H1 (cell line): ENCODE measurements around the gene PLA2G4A. TPM values are rescaled to one million over a fixed set of nuclear protein-coding genes. Genes with fewer than 3 reads are reported as not detected.

Experiments
- CTCF ChIA-PET: fragments of 300-600 bp; sonication (Branson Sonifier 250); formaldehyde crosslinking; loops from one replicate; lab custom pipeline; 2021; ENCODE audit not compliant: partially characterized antibody; lab: Charles Lee
- POLR2A ChIA-PET: fragments of 300-600 bp; sonication (Branson Sonifier 250); formaldehyde crosslinking; loops from one replicate; lab custom pipeline; 2021; ENCODE audit warnings: inconsistent platforms; ENCODE audit not compliant: partially characterized antibody; lab: Charles Lee
- DNase-seq, 2 experiments: peaks; one replicate each; pipeline versions ENCODE4 v3.0.0 to v3.0.0-alpha.2; 2010 to 2022; ENCODE audit warnings: low spot score in 2 of 2, low read depth in 1 of 2, mixed read lengths in 1 of 2
- FAIRE-seq: peaks from 2 replicates; lab custom pipeline; 2011; peaks lifted over from hg19 to GRCh38; lab: Jason Lieb, UNC
- H2AFZ ChIP-seq: 2 replicates; pipeline ENCODE4 v1.8.1; 2012; ENCODE audit warnings: low read length, inconsistent platforms
- H2AK5ac ChIP-seq: 2 replicates; pipeline ENCODE4 v1.6.1; 2013; ENCODE audit warnings: low read depth, low read length
- H2BK120ac ChIP-seq: replicated peaks from 2 replicates; pipeline ENCODE3; 2013; ENCODE audit warnings: low read depth, low read length, inconsistent platforms
- H2BK12ac ChIP-seq: 2 replicates; pipeline ENCODE4 v1.6.1; 2013; ENCODE audit warnings: low read depth, low read length
- H2BK15ac ChIP-seq: 2 replicates; pipeline ENCODE4 v1.6.1; 2013; ENCODE audit warnings: low read length
- H2BK20ac ChIP-seq: 2 replicates; pipeline ENCODE4 v1.6.1; 2013; ENCODE audit warnings: low read length
- H2BK5ac ChIP-seq: 2 replicates; pipeline ENCODE4 v1.6.1; 2013; ENCODE audit warnings: low read depth, low read length
- H3K14ac ChIP-seq: 2 replicates; pipeline ENCODE4 v1.6.1; 2013; ENCODE audit warnings: inconsistent platforms; ENCODE audit not compliant: insufficient read length
- H3K18ac ChIP-seq: 2 replicates; pipeline ENCODE4 v1.6.1; 2013; ENCODE audit warnings: low read length; ENCODE audit errors: extremely low read depth
- H3K23ac ChIP-seq: 2 replicates; pipeline ENCODE4 v1.6.1; 2013; ENCODE audit warnings: inconsistent platforms; ENCODE audit not compliant: insufficient read length
- H3K23me2 ChIP-seq: 2 replicates; pipeline ENCODE4 v1.6.1; 2013; ENCODE audit warnings: low read depth, low read length
- H3K27ac ChIP-seq: 2 replicates; pipeline ENCODE4 v1.6.1; 2011; ENCODE audit warnings: low read depth, low read length, inconsistent platforms
- H3K27me3 ChIP-seq, 4 experiments: replicated peaks in 1 of 4; 1 replicate in 1 of 4; 2 replicates in 3 of 4; pipeline versions ENCODE4 v1.6.1 to v1.8.1; 2011 to 2013; ENCODE audit warnings: low read length in 3 of 4, mild to moderate bottlenecking in 3 of 4, inconsistent platforms in 2 of 4, mixed read lengths in 2 of 4, moderate library complexity in 1 of 4; ENCODE audit not compliant: control insufficient read depth in 3 of 4, insufficient read depth in 3 of 4; ENCODE audit errors: extremely low read depth in 1 of 4
- H3K36me3 ChIP-seq, 4 experiments: 2 replicates each; pipeline versions ENCODE4 v1.6.1 to v1.8.1; 2011 to 2013; ENCODE audit warnings: mild to moderate bottlenecking in 4 of 4, low read length in 3 of 4, moderate library complexity in 2 of 4, control low read depth in 1 of 4, inconsistent platforms in 1 of 4; ENCODE audit not compliant: insufficient read depth in 4 of 4, control insufficient read depth in 2 of 4
- H3K4ac ChIP-seq: replicated peaks from 2 replicates; pipeline ENCODE3; 2013; ENCODE audit warnings: low read length, low read depth, mixed read lengths, inconsistent platforms; ENCODE audit not compliant: insufficient read length
- H3K4me1 ChIP-seq, 4 experiments: replicated peaks in 1 of 4; 1 replicate in 1 of 4; 2 replicates in 3 of 4; pipeline versions ENCODE4 v1.6.1 to v1.8.1; 2011 to 2013; ENCODE audit warnings: low read length in 3 of 4, inconsistent platforms in 2 of 4, mixed read lengths in 1 of 4; ENCODE audit not compliant: insufficient read depth in 4 of 4, control insufficient read depth in 3 of 4
- H3K4me2 ChIP-seq, 2 experiments: 2 replicates each; pipeline versions ENCODE4 v1.6.1 to v1.8.1; 2011 to 2013; ENCODE audit warnings: low read depth in 2 of 2, low read length in 2 of 2, control low read depth in 1 of 2, inconsistent platforms in 1 of 2, mild to moderate bottlenecking in 1 of 2; ENCODE audit not compliant: insufficient read depth in 1 of 2
- H3K4me3 ChIP-seq, 4 experiments: fragments of 200-600, 300-600 bp in 1 of 4; sonication (generic), shearing (Covaris generic), sonication (Bioruptor Twin) in 1 of 4; 2 replicates each; pipeline versions ENCODE4 v1.5.1 to v1.8.1; 2011 to 2016; ENCODE audit warnings: low read length in 4 of 4, low read depth in 3 of 4, control low read depth in 2 of 4, inconsistent platforms in 2 of 4, mild to moderate bottlenecking in 2 of 4, mixed read lengths in 1 of 4, moderate library complexity in 1 of 4; ENCODE audit not compliant: insufficient read depth in 2 of 4; ENCODE audit errors: extremely low read depth in 1 of 4
- H3K56ac ChIP-seq: replicated peaks from 2 replicates; pipeline ENCODE3; 2013; ENCODE audit warnings: low read depth, mild to moderate bottlenecking, mixed read lengths, low read length, inconsistent platforms; ENCODE audit not compliant: insufficient read length
- H3K79me1 ChIP-seq: 2 replicates; pipeline ENCODE4 v1.6.1; 2013; ENCODE audit warnings: low read depth, low read length, control low read depth
- H3K79me2 ChIP-seq, 2 experiments: 2 replicates each; pipeline versions ENCODE4 v1.6.1 to v1.8.1; 2012 to 2013; ENCODE audit warnings: low read length in 2 of 2, mild to moderate bottlenecking in 2 of 2, inconsistent platforms in 1 of 2; ENCODE audit not compliant: insufficient read depth in 2 of 2, control insufficient read depth in 1 of 2
- H3K9ac ChIP-seq, 4 experiments: replicated peaks in 1 of 4; 1 replicate in 1 of 4; 2 replicates in 3 of 4; pipeline versions ENCODE4 v1.6.1 to v1.8.1; 2011 to 2013; ENCODE audit warnings: low read depth in 3 of 4, low read length in 3 of 4, control low read depth in 2 of 4, mild to moderate bottlenecking in 2 of 4, moderate library complexity in 2 of 4, inconsistent platforms in 1 of 4; ENCODE audit errors: extremely low read depth in 1 of 4
- H3K9me3 ChIP-seq, 2 experiments: 2 replicates each; pipeline versions ENCODE4 v1.6.1 to v1.8.1; 2012 to 2013; ENCODE audit warnings: mild to moderate bottlenecking in 2 of 2, moderate library complexity in 2 of 2, control low read depth in 1 of 2, inconsistent platforms in 1 of 2, low read depth in 1 of 2, low read length in 1 of 2, mixed read lengths in 1 of 2; ENCODE audit not compliant: insufficient read depth in 2 of 2
- H4K20me1 ChIP-seq, 2 experiments: replicated peaks in 1 of 2; 2 replicates each; pipeline versions ENCODE3 to v1.8.1; 2011 to 2013; ENCODE audit warnings: inconsistent platforms in 2 of 2, low read length in 2 of 2, mild to moderate bottlenecking in 1 of 2; ENCODE audit not compliant: insufficient read depth in 2 of 2, control insufficient read depth in 1 of 2
- H4K5ac ChIP-seq: 2 replicates; pipeline ENCODE4 v1.6.1; 2013; ENCODE audit warnings: low read length, low read depth, mixed read lengths, inconsistent platforms; ENCODE audit not compliant: insufficient read length
- H4K8ac ChIP-seq: 2 replicates; pipeline ENCODE4 v1.8.0; 2013; ENCODE audit warnings: mild to moderate bottlenecking, moderate library complexity, low read length, inconsistent platforms; ENCODE audit not compliant: insufficient read depth; ENCODE audit errors: extremely low read depth
- H4K91ac ChIP-seq: replicated peaks from 2 replicates; pipeline ENCODE3; 2013; ENCODE audit warnings: low read length, mixed read lengths, inconsistent platforms; ENCODE audit not compliant: insufficient read length
- CBX8 ChIP-seq: fragments of 300-800, 300-1000 bp; sonication (generic); IDR thresholded peaks from 2 replicates; pipeline ENCODE4 v1.7.1; 2016; ENCODE audit warnings: low read depth, low read length, borderline replicate concordance
- CHD2 ChIP-seq: IDR thresholded peaks from 2 replicates; pipeline ENCODE4 v1.6.1; 2012; ENCODE audit warnings: low read length, improper control_type of control experiment
- EGR1 ChIP-seq: IDR thresholded peaks from 2 replicates; pipeline ENCODE4 v1.6.1; 2011; ENCODE audit warnings: low read depth, low read length, borderline replicate concordance
- HDAC2 ChIP-seq, 2 experiments: fragments of 300-600 bp in 1 of 2; sonication (generic) in 1 of 2; IDR thresholded peaks; 2 replicates each; pipeline ENCODE4 v1.6.1; 2011 to 2012; ENCODE audit warnings: low read depth in 2 of 2, low read length in 2 of 2, mild to moderate bottlenecking in 2 of 2, moderate library complexity in 2 of 2, borderline replicate concordance in 1 of 2, inconsistent platforms in 1 of 2
- NANOG ChIP-seq: IDR thresholded peaks from 2 replicates; pipeline ENCODE4 v1.6.1; 2011; ENCODE audit warnings: low read length, low read depth, mild to moderate bottlenecking, inconsistent platforms; ENCODE audit not compliant: insufficient read depth, poor library complexity, severe bottlenecking
- SIRT6 ChIP-seq: IDR thresholded peaks from one replicate; pipeline ENCODE4 v1.7.1; 2012; ENCODE audit warnings: low read length, inconsistent platforms
- TAF1 ChIP-seq: IDR thresholded peaks from 2 replicates; pipeline ENCODE4 v1.6.1; 2011; ENCODE audit warnings: mild to moderate bottlenecking, low read depth, low read length
- TBP ChIP-seq: IDR thresholded peaks from 2 replicates; pipeline ENCODE4 v1.6.1; 2011; ENCODE audit warnings: low read depth, low read length, improper control_type of control experiment
- TEAD4 ChIP-seq: IDR thresholded peaks from 2 replicates; pipeline ENCODE4 v1.6.1; 2012; ENCODE audit warnings: low read depth, low read length, inconsistent platforms, mixed read lengths
- YY1 ChIP-seq: IDR thresholded peaks from 2 replicates; pipeline ENCODE4 v1.6.1; 2011; ENCODE audit warnings: low read depth, mild to moderate bottlenecking, low read length
- ZNF274 ChIP-seq: IDR thresholded peaks from 2 replicates; pipeline ENCODE4 v1.7.0; 2012; ENCODE audit warnings: low read length, borderline replicate concordance; ENCODE audit errors: extremely low read depth
- WGBS, 2 experiments: shearing (Covaris generic) in 1 of 2; methylation state at CpG; one replicate each; pipeline versions ENCODE4 v1.1.6 to v1.1.7; 2013 to 2015; ENCODE audit warnings: low lambda C conversion rate in 2 of 2, mixed read lengths in 2 of 2, inconsistent platforms in 1 of 2, low coverage in 1 of 2, missing lambda C conversion rate in 1 of 2; ENCODE audit not compliant: insufficient replicate concordance in 2 of 2, insufficient coverage in 1 of 2, insufficient read length in 1 of 2; ENCODE audit errors: extremely low coverage in 1 of 2, missing lambda C conversion rate in 1 of 2; 5-methylcytosine and 5-hydroxymethylcytosine counted together
- polyA plus RNA-seq, 7 experiments: library from polyadenylated mRNA; depleted of rRNA in 3 of 7; stranded (reverse) in 5 of 7; unstranded in 2 of 7; fragments of >200 nt in 5 of 7; fragments of 200-250 nt in 2 of 7; gene quantifications; 1 replicate in 5 of 7; 2 replicates in 1 of 7; 4 replicates in 1 of 7; pipeline versions ENCODE4 v1.2.1 to v1.2.3, GENCODE V29; 2011 to 2013; ENCODE audit warnings: missing spikeins in 2 of 7, mixed read lengths in 2 of 7
- total RNA-seq: library from RNA; stranded (reverse); fragmentation: NEBNext Ultra II Directional; extraction: Animal tissue kit (Norgen Biotek cat#: 25700); gene quantifications from 2 replicates; pipeline ENCODE4 v1.2.1, GENCODE V29; 2021
- TF ChIP-seq, protein P1 (sequence below): IDR thresholded peaks from 2 replicates; pipeline ENCODE4 v1.6.1; 2011; ENCODE audit warnings: low read depth, mild to moderate bottlenecking, low read length; ENCODE audit not compliant: insufficient read depth
- TF ChIP-seq, protein P2 (sequence below): IDR thresholded peaks from 2 replicates; pipeline ENCODE4 v1.6.1; 2011; ENCODE audit warnings: low read length, improper control_type of control experiment

PLA2G4A gene
- total and polyA plus RNA-seq, 2 of the 8 experiments (the other 6 are each of a cell fraction or from before 2014, with no cell fraction given): 0.63 to 1.4 TPM

DNA sequence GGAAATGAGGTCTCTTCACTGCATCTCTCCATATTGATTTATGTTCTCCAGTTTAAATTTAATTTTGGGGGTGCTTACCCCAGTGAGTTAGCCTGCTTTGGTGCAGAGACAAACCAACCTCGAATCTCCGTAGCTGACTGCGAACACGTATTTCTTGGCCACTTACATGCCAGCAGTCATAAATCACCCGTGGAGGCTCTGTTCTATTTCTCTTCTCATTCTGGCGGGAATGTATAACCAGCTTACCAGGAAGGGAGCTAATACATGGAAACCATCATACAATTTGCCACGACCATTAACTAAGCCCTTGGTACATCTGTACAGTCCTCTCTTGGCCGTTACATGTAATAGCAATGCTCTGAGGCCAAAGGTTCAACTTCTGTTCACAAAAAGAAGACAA, 148.0 kb downstream of the PLA2G4A start:
- H2BK12ac ChIP-seq: no peak overlapping the region
- no peak overlapping the region for H2BK120ac ChIP-seq
- no peak overlapping the region for H2BK15ac ChIP-seq
- no peak overlapping the region for H2AK5ac ChIP-seq
- no peak overlapping the region for H4K5ac ChIP-seq
- no peaks in the 10 kb centered on the region for H3K9me3 ChIP-seq
- no peaks in the 10 kb centered on the region for H3K23me2 ChIP-seq
- DNase-seq (no peak), FAIRE-seq (no peak)
- no peak overlapping the region for H2BK5ac ChIP-seq
- no peaks in the 10 kb centered on the region for H4K20me1 ChIP-seq
- ChIA-PET POLR2A (interaction anchor here (0.6 kb wide), 1 partner anchor 168 kb away, joined by 3 read pairs; no protein-coding TSS in a partner anchor), CTCF (interaction anchor here (0.7 to 2.0 kb wide), 6 partner anchors 10 to 297 kb away, joined by 3 to 10 read pairs (median 5); partner anchors contain the start of gene PTGS2)
- peaks cover 0 to 1% (median 0%) of the 10 kb centered on the region in 4 experiments; a peak in 1 of 7 replicates for H3K27me3 ChIP-seq
- H2AFZ ChIP-seq: no peak overlapping the region
- H3K4me1 ChIP-seq: 0 out of 7 replicates have a peak, but pooled peaks cover 0 to 4% (median 0%) of the 10 kb centered on the region in 4 experiments
- no peak overlapping the region for H3K27ac ChIP-seq
- no peak overlapping the region for H3K14ac ChIP-seq
- no peaks in the 10 kb centered on the region for H3K79me1 ChIP-seq
- 90% methylated on average over 8 of the region's 8 CpGs; no CpG with 5 or more reads in 1 of the 2 experiments for WGBS, 2 experiments
- no peaks in the 10 kb centered on the region for H3K36me3 ChIP-seq
- no peak overlapping the region for H3K18ac ChIP-seq
- no peak overlapping the region for H4K91ac ChIP-seq
- no peaks in the 10 kb centered on the region for H3K79me2 ChIP-seq
- no peak overlapping the region for H3K9ac ChIP-seq
- H3K4me2 ChIP-seq: no peak overlapping the region
- no peak overlapping the region for H2BK20ac ChIP-seq
- no peak overlapping the region for H3K56ac ChIP-seq
- H4K8ac ChIP-seq: no peak overlapping the region
- no peak overlapping the region for H3K23ac ChIP-seq
- H3K4me3 ChIP-seq: no peak overlapping the region
- no peak overlapping the region for H3K4ac ChIP-seq
- TF ChIP-seq HDAC2 (IDR thresholded peaks at IDR 0.05; ENCODE audit: borderline replicate concordance in 1 of 2, low read depth in 2 of 2, low read length in 2 of 2): no peak
- no peak for TF ChIP-seq CHD2
- TF ChIP-seq TEAD4: no peak
- TF ChIP-seq TAF1: no peak
- TF ChIP-seq, protein P1, sequence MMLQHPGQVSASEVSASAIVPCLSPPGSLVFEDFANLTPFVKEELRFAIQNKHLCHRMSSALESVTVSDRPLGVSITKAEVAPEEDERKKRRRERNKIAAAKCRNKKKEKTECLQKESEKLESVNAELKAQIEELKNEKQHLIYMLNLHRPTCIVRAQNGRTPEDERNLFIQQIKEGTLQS: no peak
- TF ChIP-seq ZNF274: no peak
- TF ChIP-seq TBP: no peak
- TF ChIP-seq EGR1: no peak
- no peak for TF ChIP-seq YY1
- TF ChIP-seq NANOG: no peak
- no peak for TF ChIP-seq CBX8
- TF ChIP-seq SIRT6: no peak
- TF ChIP-seq, protein P2, sequence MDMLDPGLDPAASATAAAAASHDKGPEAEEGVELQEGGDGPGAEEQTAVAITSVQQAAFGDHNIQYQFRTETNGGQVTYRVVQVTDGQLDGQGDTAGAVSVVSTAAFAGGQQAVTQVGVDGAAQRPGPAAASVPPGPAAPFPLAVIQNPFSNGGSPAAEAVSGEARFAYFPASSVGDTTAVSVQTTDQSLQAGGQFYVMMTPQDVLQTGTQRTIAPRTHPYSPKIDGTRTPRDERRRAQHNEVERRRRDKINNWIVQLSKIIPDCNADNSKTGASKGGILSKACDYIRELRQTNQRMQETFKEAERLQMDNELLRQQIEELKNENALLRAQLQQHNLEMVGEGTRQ: no peak
